ENCODE data around the gene THRB.

THRB gene

GRCh38 chr3:24373198-24373959, 121.3 kb downstream of the THRB start:
- CTCF ChIA-PET: no interaction called here
- Histone ChIP-seq H3K36me3 (ENCODE audit: control insufficient read depth in 2 of 2, insufficient read depth in 1 of 2, low read length in 2 of 2) (no peaks in the 10 kb centered on the region), H3K9me3 (ENCODE audit: control insufficient read depth, insufficient read depth, low read depth, low read length) (no peaks in the 10 kb centered on the region), H3K4me1 (ENCODE audit: control insufficient read depth, insufficient read depth, low read length) (peaks cover 10% of the 10 kb centered on the region; the same call in 1 of the 2 replicates), H3K4me3 (ENCODE audit: low read depth, low read length) (no peak overlapping the region), H3K27ac (ENCODE audit: extremely low read depth, low read depth, low read length) (no peak overlapping the region)
- TF ChIP-seq ZNF785 (tag by site-specific recombination; IDR thresholded peaks at IDR 0.05) (no peak), ZNF776 (tag by site-specific recombination; IDR thresholded peaks at IDR 0.05; ENCODE audit: borderline replicate concordance) (no peak), ZSCAN23 (tag by site-specific recombination; IDR thresholded peaks at IDR 0.05) (no peak), ZNF16 (tag by site-specific recombination; IDR thresholded peaks at IDR 0.05; ENCODE audit: low read depth) (no peak), ZNF391 (tag by site-specific recombination; IDR thresholded peaks at IDR 0.05; ENCODE audit: borderline replicate concordance, low read depth) (no peak), ZNF692 (tag by site-specific recombination; IDR thresholded peaks at IDR 0.05) (no peak), ZNF37A (tag by site-specific recombination; IDR thresholded peaks at IDR 0.05) (no peak), ZNF555 (tag by site-specific recombination; conservative IDR thresholded peaks at IDR 0.05) (no peak), ZNF624 (tag by site-specific recombination; IDR thresholded peaks at IDR 0.05) (no peak), ZNF626 (tag by site-specific recombination; IDR thresholded peaks at IDR 0.05) (no peak), ZNF398 (tag by site-specific recombination; IDR thresholded peaks at IDR 0.05) (no peak), ZNF580 (tag by site-specific recombination; IDR thresholded peaks at IDR 0.05) (no peak), SETDB1 (IDR thresholded peaks at IDR 0.05; ENCODE audit: insufficient read length, low read length) (no peak), CTCF (tag by site-specific recombination; IDR thresholded peaks at IDR 0.05) (no peak), ZNF280C (tag by site-specific recombination; IDR thresholded peaks at IDR 0.05) (no peak), HIC1 (tag by site-specific recombination; IDR thresholded peaks at IDR 0.05) (no peak), ZNF510 (tag by site-specific recombination; IDR thresholded peaks at IDR 0.05; ENCODE audit: insufficient replicate concordance) (no peak), ZNF585B (tag by site-specific recombination; IDR thresholded peaks at IDR 0.05) (no peak)
- POLR2A ChIA-PET: no interaction called here
